HepG2 (cell line): ENCODE data around the gene TNFAIP8L2. TPM values are rescaled to one million over a fixed set of nuclear protein-coding genes. Genes with fewer than 3 reads are reported as not detected.

Source experiments
- ATAC-seq: fragments of 200-7000 bp; cut with Tn5 transposase; 3 replicates; pipeline ENCODE4 v1.9.1; 2020; ENCODE audit warnings: mild to moderate bottlenecking, moderate library complexity
- BruUV-seq: library from RNA; stranded (reverse); fragments of 400-500 nt; replicated peaks from 2 replicates; lab custom pipeline; 2021; lab: Mats Ljungman, UMichigan
- CTCF ChIA-PET: fragments of 300-600 bp; formaldehyde crosslinking; extraction: SDS; loops from one replicate; lab custom pipeline; 2021; ENCODE audit warnings: low total read pairs, inconsistent platforms, low intra/inter-chr PET ratio; lab: Yijun Ruan, JAX
- POLR2A ChIA-PET: fragments of 350-600 bp; sonication (Branson Sonifier 250); formaldehyde crosslinking; loops from one replicate; lab custom pipeline; 2020; ENCODE audit warnings: antibody characterized with exemption, inconsistent platforms; lab: Yijun Ruan, JAX
- DNase-seq: peaks from one replicate; pipeline ENCODE4 v3.0.0-alpha.2; 2015; ENCODE audit warnings: low spot score
- FAIRE-seq: peaks from 3 replicates; lab custom pipeline; 2011; peaks lifted over from hg19 to GRCh38; lab: Jason Lieb, UNC
- H2AFZ ChIP-seq: one replicate; pipeline ENCODE4 v1.6.1; 2011; ENCODE audit warnings: low read length, inconsistent platforms
- H3K27ac ChIP-seq: fragments of 300-600 bp; 3 replicates; pipeline ENCODE4 v1.8.0; 2011; ENCODE audit warnings: mixed run types, mild to moderate bottlenecking, mixed read lengths, low read length, inconsistent platforms; ENCODE audit not compliant: insufficient read depth; ENCODE audit errors: extremely low read length
- H3K27me3 ChIP-seq, 2 experiments: fragments of 200-600 bp in 1 of 2; 2 replicates in 1 of 2; 3 replicates in 1 of 2; pipeline versions ENCODE4 v1.6.0 to v1.8.0; 2011; ENCODE audit warnings: low read length in 2 of 2, mild to moderate bottlenecking in 2 of 2, moderate library complexity in 2 of 2, inconsistent platforms in 1 of 2; ENCODE audit not compliant: insufficient read depth in 2 of 2, control insufficient read depth in 1 of 2
- H3K36me3 ChIP-seq, 2 experiments: fragments of 200-600 bp in 1 of 2; replicated peaks in 1 of 2; 2 replicates in 1 of 2; 3 replicates in 1 of 2; pipeline versions ENCODE4 v1.5.1 to v1.8.0; 2011; ENCODE audit warnings: low read length in 2 of 2, inconsistent platforms in 1 of 2; ENCODE audit not compliant: insufficient read depth in 2 of 2, control insufficient read depth in 1 of 2
- H3K4me1 ChIP-seq: 2 replicates; pipeline ENCODE4 v1.5.1; 2012; ENCODE audit warnings: low read length, inconsistent platforms; ENCODE audit not compliant: insufficient read depth
- H3K4me2 ChIP-seq: 2 replicates; pipeline ENCODE4 v1.6.0; 2011; ENCODE audit warnings: low read depth, low read length, inconsistent platforms
- H3K4me3 ChIP-seq, 3 experiments: fragments of 200-600 bp in 1 of 3; sonication (generic), shearing (Covaris generic) in 1 of 3; replicated peaks in 1 of 3; 2 replicates each; pipeline ENCODE4 v1.5.1; 2011 to 2016; ENCODE audit warnings: low read length in 3 of 3, inconsistent platforms in 2 of 3, low read depth in 2 of 3, mild to moderate bottlenecking in 2 of 3, control low read depth in 1 of 3, mixed read lengths in 1 of 3; ENCODE audit not compliant: insufficient read depth in 1 of 3
- H3K79me2 ChIP-seq: one replicate; pipeline ENCODE4 v1.6.1; 2011; ENCODE audit warnings: low read length, inconsistent platforms; ENCODE audit not compliant: insufficient read depth
- H3K9ac ChIP-seq: 2 replicates; pipeline ENCODE4 v1.6.0; 2011; ENCODE audit warnings: mild to moderate bottlenecking, low read depth, low read length, inconsistent platforms; ENCODE audit not compliant: insufficient read depth
- H3K9me3 ChIP-seq: 2 replicates; pipeline ENCODE4 v1.5.1; 2012; ENCODE audit warnings: mild to moderate bottlenecking, low read length
- H4K20me1 ChIP-seq: 2 replicates; pipeline ENCODE4 v1.6.0; 2011; ENCODE audit warnings: inconsistent platforms, mild to moderate bottlenecking, low read length, moderate library complexity; ENCODE audit not compliant: insufficient read depth
- CCAR2 ChIP-seq: fragments of 200-400 bp; formaldehyde crosslinking; optimal IDR thresholded peaks from 2 replicates; pipeline ENCODE3; 2018; ENCODE audit warnings: low read depth, mild to moderate bottlenecking, low read length, moderate library complexity
- HOXA5 ChIP-seq: sonication (generic); formaldehyde crosslinking; IDR thresholded peaks from 2 replicates; pipeline ENCODE4 v1.4.0; 2020; ENCODE audit warnings: missing genetic modification reagents
- JUNB ChIP-seq: sonication (generic); formaldehyde crosslinking; IDR thresholded peaks from 2 replicates; pipeline ENCODE4 v1.8.0; 2022; ENCODE audit warnings: missing genetic modification reagents, mild to moderate bottlenecking, borderline replicate concordance
- KDM1A ChIP-seq: IDR thresholded peaks from 2 replicates; pipeline ENCODE4 v1.6.1; 2016; ENCODE audit warnings: missing compliant biosample characterization
- KLF12 ChIP-seq: sonication (generic); formaldehyde crosslinking; IDR thresholded peaks from 2 replicates; pipeline ENCODE4 v1.4.0; 2020; ENCODE audit warnings: missing genetic modification reagents, borderline replicate concordance
- MTA3 ChIP-seq: sonication (generic); formaldehyde crosslinking; IDR thresholded peaks from 2 replicates; pipeline ENCODE4 v1.4.0; 2020; ENCODE audit warnings: missing genetic modification reagents
- MTERF4 ChIP-seq: sonication (generic); formaldehyde crosslinking; IDR thresholded peaks from 2 replicates; pipeline ENCODE4 v1.8.0; 2023; ENCODE audit warnings: mild to moderate bottlenecking, missing genetic modification reagents
- NFE2 ChIP-seq: sonication (generic); formaldehyde crosslinking; IDR thresholded peaks from 2 replicates; pipeline ENCODE4 v1.4.0; 2020; ENCODE audit warnings: missing genetic modification reagents
- RARA ChIP-seq: IDR thresholded peaks from 2 replicates; pipeline ENCODE4 v1.6.1; 2016; ENCODE audit warnings: missing genetic modification reagents, missing compliant biosample characterization
- SMARCE1 ChIP-seq: fragments of 450-650 bp; IDR thresholded peaks from 2 replicates; pipeline ENCODE4 v1.6.1; 2017; ENCODE audit warnings: borderline replicate concordance
- STAT5B ChIP-seq: sonication (generic); formaldehyde crosslinking; IDR thresholded peaks from 2 replicates; pipeline ENCODE4 v1.4.0; 2020; ENCODE audit warnings: missing genetic modification reagents
- THAP11 ChIP-seq: IDR thresholded peaks from 2 replicates; pipeline ENCODE4 v1.6.1; 2016; ENCODE audit warnings: missing biosample characterization, missing genetic modification reagents
- ZC3H13 ChIP-seq: sonication (generic); formaldehyde crosslinking; IDR thresholded peaks from 2 replicates; pipeline ENCODE4 v1.8.1; 2023; ENCODE audit warnings: mild to moderate bottlenecking, missing genetic modification reagents, moderate library complexity
- ZNF121 ChIP-seq: sonication (generic); formaldehyde crosslinking; IDR thresholded peaks from 2 replicates; pipeline ENCODE4 v1.5.0; 2020; ENCODE audit warnings: mild to moderate bottlenecking, missing genetic modification reagents
- ZNF142 ChIP-seq: sonication (generic); formaldehyde crosslinking; IDR thresholded peaks from 2 replicates; pipeline ENCODE4 v1.4.0; 2020; ENCODE audit warnings: missing genetic modification reagents
- ZNF205 ChIP-seq: IDR thresholded peaks from 2 replicates; pipeline ENCODE4 v1.6.1; 2018; ENCODE audit warnings: missing biosample characterization, missing genetic modification reagents
- ZNF44 ChIP-seq: sonication (generic); formaldehyde crosslinking; IDR thresholded peaks from 2 replicates; pipeline ENCODE4 v1.5.1; 2020; ENCODE audit warnings: mild to moderate bottlenecking, missing genetic modification reagents
- ZNF546 ChIP-seq: sonication (generic); formaldehyde crosslinking; conservative IDR thresholded peaks from 2 replicates; pipeline ENCODE4 v1.8.1; 2023; ENCODE audit warnings: mild to moderate bottlenecking, missing genetic modification reagents
- ZNF577 ChIP-seq: sonication (generic); formaldehyde crosslinking; IDR thresholded peaks from 2 replicates; pipeline ENCODE4 v1.4.0; 2020; ENCODE audit warnings: mild to moderate bottlenecking, low read depth, missing genetic modification reagents, borderline replicate concordance
- ZNF749 ChIP-seq: sonication (generic); formaldehyde crosslinking; IDR thresholded peaks from 2 replicates; pipeline ENCODE4 v1.8.0; 2022; ENCODE audit warnings: mild to moderate bottlenecking, missing genetic modification reagents, moderate library complexity, borderline replicate concordance
- ZSCAN22 ChIP-seq: sonication (generic); formaldehyde crosslinking; IDR thresholded peaks from 2 replicates; pipeline ENCODE4 v1.4.0; 2020; ENCODE audit warnings: mild to moderate bottlenecking, missing genetic modification reagents
- WGBS: methylation state at CpG from one replicate; pipeline ENCODE4 v1.1.6; 2017; ENCODE audit warnings: low lambda C conversion rate; 5-methylcytosine and 5-hydroxymethylcytosine counted together
- in situ Hi-C: cut with HindIII; loops from 2 replicates; pipeline ENCODE4 v1.10.0; 2017; ENCODE audit warnings: low pct_unique_long_range_greater_than_20kb; ENCODE audit not compliant: extremely low pct_ligation_motif_present
- intact Hi-C: fragments of 100-400 bp; cut with micrococcal nuclease; formaldehyde crosslinking; loops from one replicate; pipeline ENCODE4 v1.10.0; 2022; ENCODE audit not compliant: unreplicated experiment
- polyA plus RNA-seq, 8 experiments: library from polyadenylated mRNA; depleted of rRNA in 3 of 8; stranded (reverse) in 7 of 8; unstranded in 1 of 8; fragments of >200 nt; fragmentation: Illumina TruSeq in 4 of 8; extraction: Trizol in 4 of 8; gene quantifications; 2 replicates each; pipeline versions ENCODE4 v1.2.1 to v1.2.3, GENCODE V29; 2011 to 2016; ENCODE audit warnings: low read depth in 4 of 8, missing spikeins in 1 of 8, mixed read lengths in 1 of 8; ENCODE audit not compliant: insufficient read depth in 1 of 8
- total RNA-seq, 5 experiments: library from RNA; depleted of rRNA; stranded (reverse); fragments of >200 nt; fragmentation: Illumina TruSeq; extraction: Trizol; gene quantifications; 2 replicates each; pipeline ENCODE4 v1.2.3, GENCODE V29; 2016; ENCODE audit warnings: low read depth in 1 of 5

TNFAIP8L2 gene
- total and polyA plus RNA-seq, 2 of the 13 experiments (the other 11 are each of a cell fraction or from before 2014, with no cell fraction given): not detected

GRCh38 chr1:151184211-151184610, 27.8 kb downstream of the TNFAIP8L2 start (continued):
- TF ChIP-seq CCAR2 (no peak), ZNF44 (CRISPR knock-in tag) (no peak), SMARCE1 (no peak), THAP11 (CRISPR knock-in tag) (no peak), ZNF205 (CRISPR knock-in tag) (no peak), STAT5B (CRISPR knock-in tag) (no peak), ZNF142 (CRISPR knock-in tag) (no peak)

- Histone ChIP-seq H3K9me3 (no peaks in the 10 kb centered on the region), H3K4me3 (no peak overlapping the region), H3K36me3 (peaks cover 5 to 24% of the 10 kb centered on the region in 2 experiments), H3K4me1 (peaks cover 29% of the 10 kb centered on the region), H3K79me2 (peaks cover 15% of the 10 kb centered on the region), H3K27ac (no peak overlapping the region), H2AFZ (no peak overlapping the region), H3K4me2 (no peak overlapping the region), H3K27me3 (no peaks in the 10 kb centered on the region), H3K9ac (no peak overlapping the region), H4K20me1 (no peaks in the 10 kb centered on the region)
- intact Hi-C loops (no loop called here), in situ Hi-C loops (no loop called here)
- ATAC-seq (no peak), DNase-seq (no peak), FAIRE-seq (no peak)
- 97% methylated on average over 1 of the region's 1 CpG for WGBS
- TF ChIP-seq ZNF749 (CRISPR knock-in tag) (no peak), JUNB (CRISPR knock-in tag) (no peak), ZC3H13 (CRISPR knock-in tag) (no peak), MTA3 (no peak), NFE2 (CRISPR knock-in tag) (no peak), MTERF4 (no peak), ZNF546 (CRISPR knock-in tag) (no peak), ZNF121 (CRISPR knock-in tag) (no peak), RARA (CRISPR knock-in tag) (no peak), KLF12 (CRISPR knock-in tag) (no peak), ZSCAN22 (CRISPR knock-in tag) (no peak), HOXA5 (no peak), KDM1A (CRISPR knock-in tag) (no peak), ZNF577 (no peak)
- ChIA-PET CTCF (no interaction called here), POLR2A (no interaction called here)
- BruUV-seq: no TSS peak
These were observed 30.8 kb downstream of the TNFAIP8L2 start for GRCh38 chr1:151187205-151187604.
